Activated naive CD8-positive, alpha-beta T cell treated with anti-CD3 and anti-CD28 coated beads, Interleukin-2, amount 50 U/mL, for 24 hours (primary cell): ENCODE results near the gene THOC7.

Experiments used
- ATAC-seq: fragments of 150-1000 bp; cut with Tn5 transposase; one replicate; pipeline ENCODE4 v1.10.0; 2021
- DNase-seq: peaks from one replicate; pipeline ENCODE4 v3.0.0; 2021
- H3K27ac Mint-ChIP-seq: one replicate; pipeline ENCODE4 v1.8.0; 2021; ENCODE audit warnings: mild to moderate bottlenecking, mixed read lengths
- H3K27me3 Mint-ChIP-seq: one replicate; pipeline ENCODE4 v1.8.0; 2021; ENCODE audit warnings: mixed read lengths
- H3K36me3 Mint-ChIP-seq: one replicate; pipeline ENCODE4 v1.8.0; 2021; ENCODE audit warnings: low read depth, mixed read lengths
- H3K4me1 Mint-ChIP-seq: one replicate; pipeline ENCODE4 v1.8.0; 2021; ENCODE audit warnings: mixed read lengths
- H3K4me3 Mint-ChIP-seq: one replicate; pipeline ENCODE4 v1.8.0; 2021; ENCODE audit warnings: mild to moderate bottlenecking, moderate library complexity, mixed read lengths
- H3K9me3 Mint-ChIP-seq: one replicate; pipeline ENCODE4 v1.8.0; 2021; ENCODE audit warnings: mixed read lengths

The THOC7 gene

GRCh38 chr3:63842127-63842526, 21.5 kb downstream of the THOC7 start:
- Mint-ChIP-seq H3K4me1 (peaks cover 1% of the 10 kb centered on the region), H3K36me3 (peaks cover 24% of the 10 kb centered on the region), H3K4me3 (no peak overlapping the region), H3K27ac (no peak overlapping the region), H3K27me3 (no peaks in the 10 kb centered on the region), H3K9me3 (peaks cover 3% of the 10 kb centered on the region)
- DNase-seq (no peak), ATAC-seq (no peak)

DNA sequence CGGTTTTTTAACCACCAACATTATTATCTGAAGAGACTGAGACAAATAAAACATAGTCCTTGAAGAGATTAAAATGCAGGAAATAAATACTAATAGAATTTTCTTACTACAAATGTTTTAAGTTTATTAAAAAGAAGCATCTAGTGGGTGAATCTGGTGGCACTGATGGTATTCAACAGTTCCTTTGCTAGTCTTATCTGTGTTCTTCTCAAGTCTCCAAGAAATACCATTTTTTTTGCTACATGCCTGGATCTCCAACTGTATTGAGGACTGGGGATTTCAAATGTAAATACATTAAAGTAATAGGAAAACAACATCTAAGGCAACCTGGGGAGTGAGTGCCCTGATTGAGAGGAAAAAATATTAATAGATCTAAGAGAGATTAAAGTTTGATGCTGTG, 21.9 kb downstream of the THOC7 start:
- H3K9me3 Mint-ChIP-seq: peaks cover 3% of the 10 kb centered on the region
- H3K36me3 Mint-ChIP-seq: peaks cover 26% of the 10 kb centered on the region
- H3K4me1 Mint-ChIP-seq: no peaks in the 10 kb centered on the region
- no peak overlapping the region for H3K4me3 Mint-ChIP-seq
- H3K27ac Mint-ChIP-seq: no peak overlapping the region
- no peak for ATAC-seq
- H3K27me3 Mint-ChIP-seq: no peaks in the 10 kb centered on the region
- DNase-seq: no peak

DNA sequence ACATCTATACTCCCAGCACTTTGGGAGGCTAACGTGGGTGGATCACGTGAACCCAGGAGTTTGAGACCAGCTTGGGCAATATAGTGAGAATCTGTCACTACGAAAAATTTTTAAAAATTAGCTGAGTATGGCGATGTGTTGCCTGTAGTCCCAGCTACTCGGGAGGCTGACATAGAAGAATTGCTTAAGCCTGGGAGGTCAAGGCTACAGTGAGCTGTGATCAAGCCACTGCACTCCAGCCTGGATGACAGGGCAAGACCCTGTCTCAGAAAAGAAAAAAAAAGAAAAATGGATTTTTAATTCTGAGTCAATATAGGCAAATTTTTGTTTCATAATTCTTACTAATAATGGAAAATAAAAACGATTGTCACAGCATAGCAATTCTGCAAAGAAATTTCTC, 31.2 kb downstream of the THOC7 start:
- Mint-ChIP-seq H3K4me1 (no peaks in the 10 kb centered on the region), H3K4me3 (no peak overlapping the region), H3K9me3 (no peaks in the 10 kb centered on the region), H3K27me3 (no peaks in the 10 kb centered on the region), H3K27ac (no peak overlapping the region), H3K36me3 (peaks cover 40% of the 10 kb centered on the region)
- DNase-seq (no peak), ATAC-seq (no peak)

DNA sequence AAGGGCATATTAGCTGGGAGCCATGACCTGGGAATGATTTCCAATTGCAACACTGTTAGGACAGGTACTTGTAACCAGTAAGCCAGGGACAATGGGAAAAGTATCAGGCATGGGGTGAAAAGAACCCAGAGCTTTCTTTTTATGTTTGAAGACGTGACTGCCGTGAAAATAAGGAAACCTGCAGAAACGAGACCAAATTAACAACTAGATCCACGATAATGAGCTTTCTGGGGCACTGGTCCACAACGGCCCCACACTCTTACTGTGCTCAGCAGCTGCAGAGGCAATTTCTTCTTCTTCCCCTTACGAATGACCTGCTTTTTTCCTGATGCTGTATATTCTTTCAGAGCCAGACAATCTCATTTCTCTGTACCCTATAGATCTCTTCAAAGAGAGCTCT, 33.1 kb downstream of the THOC7 start:
- Mint-ChIP-seq H3K4me1 (no peaks in the 10 kb centered on the region), H3K27ac (no peak overlapping the region), H3K9me3 (no peaks in the 10 kb centered on the region), H3K36me3 (peaks cover 38% of the 10 kb centered on the region), H3K4me3 (no peak overlapping the region), H3K27me3 (no peaks in the 10 kb centered on the region)
- ATAC-seq: no peak
- DNase-seq: no peak

GRCh38 chr3:63824309-63824708, 39.3 kb downstream of the THOC7 start:
- Mint-ChIP-seq H3K27me3 (no peaks in the 10 kb centered on the region), H3K4me1 (no peaks in the 10 kb centered on the region), H3K9me3 (no peaks in the 10 kb centered on the region), H3K36me3 (peaks cover 8% of the 10 kb centered on the region), H3K4me3 (no peak overlapping the region), H3K27ac (no peak overlapping the region)
- DNase-seq (no peak), ATAC-seq (no peak)

- no peak for DNase-seq
- no peak within 1 kb of the TSS for H3K27ac Mint-ChIP-seq
- H3K4me3 Mint-ChIP-seq: no peak within 1 kb of the TSS
- H3K27me3 Mint-ChIP-seq: no peaks in the 10 kb centered on the region
- no peaks in the 10 kb centered on the region for H3K9me3 Mint-ChIP-seq
- no peaks in the 10 kb centered on the region for H3K36me3 Mint-ChIP-seq
- H3K4me1 Mint-ChIP-seq: no peaks in the 10 kb centered on the region
- no peak for ATAC-seq
Measured at GRCh38 chr3:63819151-63819398, 44.5 kb downstream of the THOC7 start, which contains the start of gene C3orf49. C3orf49 (plus strand) TSS chr3:63819299; CDS start chr3:63819472, 173 bp downstream.

DNA sequence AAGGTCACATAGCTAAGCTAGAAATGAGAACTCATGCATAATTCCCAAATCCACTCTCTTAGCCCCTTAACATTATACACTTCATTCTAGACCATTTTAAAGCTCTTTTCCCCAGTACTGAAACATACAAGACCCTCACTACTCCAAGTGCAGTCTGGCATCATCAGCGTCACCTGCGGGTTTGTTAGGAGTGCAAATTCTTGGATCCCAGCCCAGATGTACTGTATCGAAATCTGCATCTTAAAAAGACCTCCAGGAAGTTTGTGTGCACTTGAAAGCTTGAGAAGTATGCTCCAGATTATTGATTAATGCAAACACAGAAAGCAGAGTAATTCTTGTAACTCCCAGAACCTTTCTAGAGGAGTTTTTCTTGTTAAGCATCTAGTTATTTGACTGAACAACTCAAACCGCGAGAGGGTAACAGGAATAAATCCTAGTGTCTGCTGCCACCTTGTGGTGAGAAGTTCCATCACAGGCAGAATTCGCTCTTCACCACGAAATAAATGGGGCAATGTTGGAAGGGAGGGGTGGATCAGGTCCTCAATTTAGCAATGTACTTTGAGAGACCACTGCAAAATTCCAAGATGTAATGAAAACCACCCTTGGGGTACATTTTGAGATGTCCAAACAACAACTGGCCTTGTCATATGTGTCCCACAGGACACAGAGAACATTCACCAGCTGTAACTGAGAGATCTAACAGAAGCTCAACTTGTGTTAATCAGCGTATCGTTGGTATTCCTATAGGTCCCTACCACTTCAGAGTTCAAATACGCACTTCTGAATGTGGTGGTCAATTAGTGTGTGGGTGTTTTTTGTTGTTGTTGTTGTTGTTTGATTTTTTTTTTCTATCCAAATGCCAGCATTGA, 45.1 kb downstream of the THOC7 start:
- ATAC-seq (no peak), DNase-seq (peak; percentile 57)
- H3K4me3 Mint-ChIP-seq: no peak overlapping the region
- no peaks in the 10 kb centered on the region for H3K36me3 Mint-ChIP-seq
- no peaks in the 10 kb centered on the region for H3K9me3 Mint-ChIP-seq
- no peaks in the 10 kb centered on the region for H3K27me3 Mint-ChIP-seq
- no peak overlapping the region for H3K27ac Mint-ChIP-seq
- H3K4me1 Mint-ChIP-seq: no peaks in the 10 kb centered on the region

GRCh38 chr3:63817225-63817624, 46.4 kb downstream of the THOC7 start:
- DNase-seq: no peak
- Mint-ChIP-seq H3K36me3 (no peaks in the 10 kb centered on the region), H3K4me3 (no peak overlapping the region), H3K27ac (no peak overlapping the region), H3K9me3 (no peaks in the 10 kb centered on the region), H3K27me3 (no peaks in the 10 kb centered on the region), H3K4me1 (no peaks in the 10 kb centered on the region)
- ATAC-seq: no peak

- H3K4me1 Mint-ChIP-seq: no peaks in the 10 kb centered on the region
- no peak overlapping the region for H3K4me3 Mint-ChIP-seq
- ATAC-seq (no peak), DNase-seq (no peak)
- no peaks in the 10 kb centered on the region for H3K9me3 Mint-ChIP-seq
- H3K27ac Mint-ChIP-seq: no peak overlapping the region
- H3K27me3 Mint-ChIP-seq: no peaks in the 10 kb centered on the region
- no peaks in the 10 kb centered on the region for H3K36me3 Mint-ChIP-seq
Measured at GRCh38 chr3:63814237-63814636, 49.4 kb downstream of the THOC7 start.

DNA sequence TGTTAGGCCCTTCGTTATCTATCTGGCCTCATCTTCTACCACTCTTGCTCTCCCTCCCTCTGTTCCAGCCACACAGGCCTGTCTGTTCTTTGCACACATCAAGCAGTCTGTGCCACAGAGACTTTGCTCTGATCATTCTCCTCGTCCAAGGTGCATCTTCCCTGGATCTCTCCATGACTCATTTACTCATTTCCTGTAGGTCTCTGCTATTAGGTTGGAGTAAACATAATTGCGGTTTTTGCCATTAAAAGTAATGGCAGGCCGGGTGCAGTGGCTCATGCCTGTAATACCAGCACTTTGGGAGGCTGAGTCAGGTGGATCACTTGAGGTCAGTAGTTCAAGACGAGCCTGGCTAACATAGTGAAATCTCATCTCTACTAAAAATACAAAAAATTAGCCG, 54.0 kb downstream of the THOC7 start:
- Mint-ChIP-seq H3K4me1 (no peaks in the 10 kb centered on the region), H3K9me3 (no peaks in the 10 kb centered on the region), H3K36me3 (no peaks in the 10 kb centered on the region), H3K4me3 (no peak overlapping the region), H3K27me3 (no peaks in the 10 kb centered on the region), H3K27ac (no peak overlapping the region)
- DNase-seq (no peak), ATAC-seq (no peak)

DNA sequence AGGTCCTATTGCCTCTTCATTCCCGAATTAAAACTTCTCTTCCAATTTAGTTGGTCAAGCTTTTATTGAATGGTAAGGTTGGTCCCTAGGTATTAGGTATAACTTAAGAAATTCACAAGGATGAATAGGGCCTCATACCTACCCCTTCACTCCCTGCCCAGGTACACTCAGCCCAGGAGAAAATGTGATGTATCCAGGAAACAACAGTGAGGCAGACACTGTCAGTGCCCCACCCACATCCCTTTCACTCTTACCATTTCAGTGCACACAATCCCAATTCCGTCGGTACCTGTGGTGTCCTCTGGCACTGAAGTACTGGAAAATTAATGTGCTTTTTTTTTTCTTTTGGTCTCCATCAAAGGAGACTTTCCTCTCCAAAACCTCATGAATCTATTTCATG, 55.0 kb downstream of the THOC7 start:
- Mint-ChIP-seq H3K27ac (no peak overlapping the region), H3K4me3 (no peak overlapping the region), H3K9me3 (no peaks in the 10 kb centered on the region), H3K4me1 (no peaks in the 10 kb centered on the region), H3K27me3 (no peaks in the 10 kb centered on the region), H3K36me3 (no peaks in the 10 kb centered on the region)
- no peak for DNase-seq
- ATAC-seq: no peak

GRCh38 chr3:63807961-63808565, 55.5 kb downstream of the THOC7 start:
- Mint-ChIP-seq H3K36me3 (no peaks in the 10 kb centered on the region), H3K4me3 (no peak overlapping the region), H3K9me3 (no peaks in the 10 kb centered on the region), H3K27ac (no peak overlapping the region), H3K4me1 (no peaks in the 10 kb centered on the region), H3K27me3 (no peaks in the 10 kb centered on the region)
- DNase-seq (no peak), ATAC-seq (no peak)

DNA sequence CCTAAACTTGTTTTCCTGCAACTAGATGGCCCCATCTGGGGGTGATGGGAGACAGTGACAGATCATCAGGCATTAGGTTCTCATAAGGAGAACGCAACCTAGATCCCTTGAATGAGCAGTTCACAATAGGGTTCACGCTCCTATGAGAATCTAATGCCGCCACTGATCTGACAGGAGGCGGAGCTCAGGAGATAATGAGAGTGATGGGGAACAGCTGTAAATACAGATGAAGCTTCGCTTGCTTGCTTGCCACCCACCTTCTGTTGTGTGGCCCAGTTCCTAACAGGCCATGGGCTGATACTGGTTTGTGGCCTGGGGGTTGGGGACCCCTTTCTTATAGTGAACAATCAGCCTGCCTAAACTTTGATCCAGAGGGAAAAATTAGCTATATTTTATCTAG, 59.7 kb downstream of the THOC7 start:
- Mint-ChIP-seq H3K4me1 (no peaks in the 10 kb centered on the region), H3K9me3 (no peaks in the 10 kb centered on the region), H3K36me3 (no peaks in the 10 kb centered on the region), H3K4me3 (no peak overlapping the region), H3K27me3 (no peaks in the 10 kb centered on the region), H3K27ac (no peak overlapping the region)
- DNase-seq: no peak
- ATAC-seq: no peak

GRCh38 chr3:63800097-63800496, 63.5 kb downstream of the THOC7 start:
- no peak for ATAC-seq

GRCh38 chr3:63798949-63799348, 64.7 kb downstream of the THOC7 start:
- Mint-ChIP-seq H3K36me3 (no peaks in the 10 kb centered on the region), H3K4me3 (no peak overlapping the region), H3K27ac (no peak overlapping the region), H3K27me3 (no peaks in the 10 kb centered on the region), H3K4me1 (no peaks in the 10 kb centered on the region), H3K9me3 (no peaks in the 10 kb centered on the region)
- ATAC-seq: no peak
- DNase-seq: no peak

More at GRCh38 chr3:63800097-63800496, 63.5 kb downstream of the THOC7 start:
- H3K36me3 Mint-ChIP-seq: no peaks in the 10 kb centered on the region
- DNase-seq: no peak
- H3K9me3 Mint-ChIP-seq: no peaks in the 10 kb centered on the region
- H3K27me3 Mint-ChIP-seq: no peaks in the 10 kb centered on the region
- no peak overlapping the region for H3K4me3 Mint-ChIP-seq
- no peak overlapping the region for H3K27ac Mint-ChIP-seq
- H3K4me1 Mint-ChIP-seq: no peaks in the 10 kb centered on the region
